Neural cell (in vitro differentiated cells): Measurements from ENCODE around the gene EPS8. TPM values are rescaled to one million over a fixed set of nuclear protein-coding genes. Genes with fewer than 3 reads are reported as not detected.

Experiments
- H2AFZ ChIP-seq: fragments of 200-600, 300-800 bp; sonication (generic), shearing (Covaris generic); 2 replicates; pipeline ENCODE4 v1.6.0; 2014; ENCODE audit warnings: low read depth, mild to moderate bottlenecking, antibody characterized with exemption, low read length, moderate library complexity
- H3F3A ChIP-seq: fragments of 200-600 bp; shearing (Covaris generic); 2 replicates; pipeline ENCODE4 v1.6.1; 2016; ENCODE audit warnings: mild to moderate bottlenecking, moderate library complexity, mixed read lengths, antibody characterized with exemption, low read length; ENCODE audit not compliant: insufficient read depth, poor library complexity, severe bottlenecking
- H3K27ac ChIP-seq: fragments of 200-600, 300-800 bp; sonication (generic), shearing (Covaris generic); 2 replicates; pipeline ENCODE4 v1.5.1; 2014; ENCODE audit warnings: mild to moderate bottlenecking, low read length, moderate library complexity
- H3K27me3 ChIP-seq: fragments of 300-800, 200-600 bp; sonication (generic), shearing (Covaris generic); 2 replicates; pipeline ENCODE4 v1.6.0; 2014; ENCODE audit warnings: mild to moderate bottlenecking, low read depth, low read length, moderate library complexity; ENCODE audit not compliant: insufficient read depth
- H3K36me3 ChIP-seq: fragments of 300-800, 200-600 bp; sonication (generic), shearing (Covaris generic); 2 replicates; pipeline ENCODE4 v1.5.1; 2014; ENCODE audit warnings: mild to moderate bottlenecking, antibody characterized with exemption, low read length, moderate library complexity; ENCODE audit not compliant: insufficient read depth
- H3K4me2 ChIP-seq: fragments of 300-800, 200-600 bp; sonication (generic), shearing (Covaris generic); 2 replicates; pipeline ENCODE4 v1.6.0; 2014; ENCODE audit warnings: mild to moderate bottlenecking, low read length
- H3K4me3 ChIP-seq: fragments of 300-800, 200-600 bp; sonication (generic), shearing (Covaris generic); 2 replicates; pipeline ENCODE4 v1.5.1; 2014; ENCODE audit warnings: mild to moderate bottlenecking, low read length, moderate library complexity
- H3K79me2 ChIP-seq: fragments of 200-600 bp; shearing (Covaris generic); replicated peaks from 2 replicates; pipeline ENCODE4 v1.6.0; 2014; ENCODE audit warnings: mild to moderate bottlenecking, low read length, moderate library complexity; ENCODE audit not compliant: insufficient read depth
- H3K9ac ChIP-seq: fragments of 300-800, 200-600 bp; sonication (generic), shearing (Covaris generic); 2 replicates; pipeline ENCODE4 v1.6.1; 2016; ENCODE audit warnings: mild to moderate bottlenecking, low read length, mixed read lengths
- H3K9me2 ChIP-seq: fragments of 200-600 bp; shearing (Covaris generic); 2 replicates; pipeline ENCODE4 v1.6.1; 2016; ENCODE audit warnings: mild to moderate bottlenecking, low read length, mixed read lengths; ENCODE audit not compliant: insufficient read depth
- H3K9me3 ChIP-seq: fragments of 200-600, 300-800 bp; sonication (generic), shearing (Covaris generic); 2 replicates; pipeline ENCODE4 v1.6.1; 2016; ENCODE audit warnings: mild to moderate bottlenecking, mixed run types, low read length, moderate library complexity, mixed read lengths
- H4K20me1 ChIP-seq: fragments of 200-600 bp; shearing (Covaris generic); 2 replicates; pipeline ENCODE4 v1.6.1; 2016; ENCODE audit warnings: mild to moderate bottlenecking, mixed run types; ENCODE audit not compliant: insufficient read depth
- EP300 ChIP-seq: fragments of 450-650 bp; conservative IDR thresholded peaks from 2 replicates; pipeline ENCODE4 v1.6.1; 2014; ENCODE audit warnings: antibody characterized with exemption, mild to moderate bottlenecking, moderate library complexity; ENCODE audit not compliant: poor library complexity, severe bottlenecking
- EZH2 ChIP-seq: fragments of 200-600, 300-800 bp; shearing (Covaris generic), sonication (generic); IDR thresholded peaks from 2 replicates; pipeline ENCODE4 v1.6.1; 2014; ENCODE audit warnings: antibody characterized with exemption, low read length, borderline replicate concordance, mild to moderate bottlenecking; ENCODE audit not compliant: insufficient read depth, poor library complexity, severe bottlenecking
- MXI1 ChIP-seq: fragments of 450-650 bp; conservative IDR thresholded peaks from 2 replicates; pipeline ENCODE4 v1.6.1; 2014; ENCODE audit warnings: antibody characterized with exemption, mild to moderate bottlenecking; ENCODE audit not compliant: poor library complexity, severe bottlenecking
- POLR2AphosphoS5 ChIP-seq: IDR thresholded peaks from 2 replicates; pipeline ENCODE4 v1.6.1; 2012
- RAD21 ChIP-seq: fragments of 450-650 bp; conservative IDR thresholded peaks from 2 replicates; pipeline ENCODE4 v1.6.1; 2014; ENCODE audit warnings: antibody characterized with exemption, mild to moderate bottlenecking, moderate library complexity
- SMC3 ChIP-seq: fragments of 450-650 bp; conservative IDR thresholded peaks from 2 replicates; pipeline ENCODE4 v1.6.1; 2014; ENCODE audit warnings: antibody characterized with exemption, mild to moderate bottlenecking, moderate library complexity; ENCODE audit not compliant: poor library complexity
- TAF1 ChIP-seq: IDR thresholded peaks from 2 replicates; pipeline ENCODE4 v1.6.1; 2012; ENCODE audit warnings: low read depth
- polyA plus RNA-seq: library from polyadenylated mRNA; depleted of rRNA; stranded (reverse); fragments of >200 nt; gene quantifications from 2 replicates; pipeline ENCODE4 v1.2.3, GENCODE V29; 2014
- TF ChIP-seq, protein P1 (sequence below): fragments of 450-650 bp; IDR thresholded peaks from 2 replicates; pipeline ENCODE4 v1.5.1; 2014; ENCODE audit warnings: antibody characterized with exemption, mild to moderate bottlenecking, moderate library complexity; ENCODE audit not compliant: poor library complexity, severe bottlenecking
- TF ChIP-seq, protein P2 (sequence below): IDR thresholded peaks from 2 replicates; pipeline ENCODE4 v1.6.1; 2012; ENCODE audit warnings: borderline replicate concordance

The EPS8 gene
- polyA plus RNA-seq, 1 donor from 2014 or later: 12.2 TPM

DNA sequence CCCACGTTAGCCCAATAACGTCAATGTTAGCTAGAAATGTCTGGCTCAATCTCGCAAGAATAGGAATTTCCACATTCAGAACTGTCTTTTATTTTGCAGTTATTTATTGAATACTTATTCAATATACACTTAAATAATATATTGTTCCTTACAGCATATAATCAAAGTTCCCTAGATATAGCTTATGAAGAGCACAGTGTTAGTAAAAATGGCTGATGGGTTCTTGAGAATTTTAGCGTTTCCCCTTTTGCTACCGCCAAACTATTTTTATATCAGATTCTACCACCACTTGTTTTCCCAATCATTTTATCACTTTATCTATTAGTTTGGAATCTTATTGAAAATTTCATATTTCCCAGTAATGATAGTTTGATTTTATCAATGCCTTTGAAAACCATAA, 12.7 kb downstream of the EPS8 start (continued):
- no peak for TF ChIP-seq EP300

DNA sequence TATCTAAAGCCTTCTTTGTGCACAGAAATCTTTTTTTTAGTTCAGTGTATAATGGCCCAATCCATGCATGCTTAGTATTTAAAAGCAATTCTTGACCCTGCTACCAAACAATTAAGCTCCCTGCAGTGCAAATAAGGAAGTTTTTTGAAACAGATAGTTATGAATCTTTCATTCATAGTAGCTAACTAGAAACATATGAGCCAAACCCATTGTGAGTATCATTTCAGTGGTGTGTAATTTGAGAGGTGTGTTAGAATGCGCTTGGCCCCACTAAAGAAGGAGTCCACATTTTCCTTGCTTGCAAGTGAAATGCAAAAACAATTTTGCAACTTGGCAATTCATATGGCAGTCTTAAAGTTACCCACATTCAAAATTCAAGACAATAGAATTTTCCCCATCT, 14.4 kb downstream of the EPS8 start:
- Histone ChIP-seq H3K36me3 (no peaks in the 10 kb centered on the region), H3F3A (no peaks in the 10 kb centered on the region), H3K9ac (no peak overlapping the region), H3K9me2 (no peaks in the 10 kb centered on the region), H2AFZ (no peak overlapping the region), H3K4me2 (no peak overlapping the region), H3K27me3 (no peaks in the 10 kb centered on the region), H4K20me1 (no peaks in the 10 kb centered on the region), H3K9me3 (no peaks in the 10 kb centered on the region), H3K27ac (no peak overlapping the region), H3K79me2 (no peaks in the 10 kb centered on the region), H3K4me3 (no peak overlapping the region)
- TF ChIP-seq EZH2: no peak
- no peak for TF ChIP-seq EP300
- TF ChIP-seq POLR2AphosphoS5: no peak
- no peak for TF ChIP-seq TAF1
- TF ChIP-seq MXI1: no peak
- TF ChIP-seq, protein P1, sequence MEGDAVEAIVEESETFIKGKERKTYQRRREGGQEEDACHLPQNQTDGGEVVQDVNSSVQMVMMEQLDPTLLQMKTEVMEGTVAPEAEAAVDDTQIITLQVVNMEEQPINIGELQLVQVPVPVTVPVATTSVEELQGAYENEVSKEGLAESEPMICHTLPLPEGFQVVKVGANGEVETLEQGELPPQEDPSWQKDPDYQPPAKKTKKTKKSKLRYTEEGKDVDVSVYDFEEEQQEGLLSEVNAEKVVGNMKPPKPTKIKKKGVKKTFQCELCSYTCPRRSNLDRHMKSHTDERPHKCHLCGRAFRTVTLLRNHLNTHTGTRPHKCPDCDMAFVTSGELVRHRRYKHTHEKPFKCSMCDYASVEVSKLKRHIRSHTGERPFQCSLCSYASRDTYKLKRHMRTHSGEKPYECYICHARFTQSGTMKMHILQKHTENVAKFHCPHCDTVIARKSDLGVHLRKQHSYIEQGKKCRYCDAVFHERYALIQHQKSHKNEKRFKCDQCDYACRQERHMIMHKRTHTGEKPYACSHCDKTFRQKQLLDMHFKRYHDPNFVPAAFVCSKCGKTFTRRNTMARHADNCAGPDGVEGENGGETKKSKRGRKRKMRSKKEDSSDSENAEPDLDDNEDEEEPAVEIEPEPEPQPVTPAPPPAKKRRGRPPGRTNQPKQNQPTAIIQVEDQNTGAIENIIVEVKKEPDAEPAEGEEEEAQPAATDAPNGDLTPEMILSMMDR: no peak
- no peak for TF ChIP-seq SMC3
- TF ChIP-seq, protein P2, sequence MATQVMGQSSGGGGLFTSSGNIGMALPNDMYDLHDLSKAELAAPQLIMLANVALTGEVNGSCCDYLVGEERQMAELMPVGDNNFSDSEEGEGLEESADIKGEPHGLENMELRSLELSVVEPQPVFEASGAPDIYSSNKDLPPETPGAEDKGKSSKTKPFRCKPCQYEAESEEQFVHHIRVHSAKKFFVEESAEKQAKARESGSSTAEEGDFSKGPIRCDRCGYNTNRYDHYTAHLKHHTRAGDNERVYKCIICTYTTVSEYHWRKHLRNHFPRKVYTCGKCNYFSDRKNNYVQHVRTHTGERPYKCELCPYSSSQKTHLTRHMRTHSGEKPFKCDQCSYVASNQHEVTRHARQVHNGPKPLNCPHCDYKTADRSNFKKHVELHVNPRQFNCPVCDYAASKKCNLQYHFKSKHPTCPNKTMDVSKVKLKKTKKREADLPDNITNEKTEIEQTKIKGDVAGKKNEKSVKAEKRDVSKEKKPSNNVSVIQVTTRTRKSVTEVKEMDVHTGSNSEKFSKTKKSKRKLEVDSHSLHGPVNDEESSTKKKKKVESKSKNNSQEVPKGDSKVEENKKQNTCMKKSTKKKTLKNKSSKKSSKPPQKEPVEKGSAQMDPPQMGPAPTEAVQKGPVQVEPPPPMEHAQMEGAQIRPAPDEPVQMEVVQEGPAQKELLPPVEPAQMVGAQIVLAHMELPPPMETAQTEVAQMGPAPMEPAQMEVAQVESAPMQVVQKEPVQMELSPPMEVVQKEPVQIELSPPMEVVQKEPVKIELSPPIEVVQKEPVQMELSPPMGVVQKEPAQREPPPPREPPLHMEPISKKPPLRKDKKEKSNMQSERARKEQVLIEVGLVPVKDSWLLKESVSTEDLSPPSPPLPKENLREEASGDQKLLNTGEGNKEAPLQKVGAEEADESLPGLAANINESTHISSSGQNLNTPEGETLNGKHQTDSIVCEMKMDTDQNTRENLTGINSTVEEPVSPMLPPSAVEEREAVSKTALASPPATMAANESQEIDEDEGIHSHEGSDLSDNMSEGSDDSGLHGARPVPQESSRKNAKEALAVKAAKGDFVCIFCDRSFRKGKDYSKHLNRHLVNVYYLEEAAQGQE: no peak
- TF ChIP-seq RAD21: no peak

DNA sequence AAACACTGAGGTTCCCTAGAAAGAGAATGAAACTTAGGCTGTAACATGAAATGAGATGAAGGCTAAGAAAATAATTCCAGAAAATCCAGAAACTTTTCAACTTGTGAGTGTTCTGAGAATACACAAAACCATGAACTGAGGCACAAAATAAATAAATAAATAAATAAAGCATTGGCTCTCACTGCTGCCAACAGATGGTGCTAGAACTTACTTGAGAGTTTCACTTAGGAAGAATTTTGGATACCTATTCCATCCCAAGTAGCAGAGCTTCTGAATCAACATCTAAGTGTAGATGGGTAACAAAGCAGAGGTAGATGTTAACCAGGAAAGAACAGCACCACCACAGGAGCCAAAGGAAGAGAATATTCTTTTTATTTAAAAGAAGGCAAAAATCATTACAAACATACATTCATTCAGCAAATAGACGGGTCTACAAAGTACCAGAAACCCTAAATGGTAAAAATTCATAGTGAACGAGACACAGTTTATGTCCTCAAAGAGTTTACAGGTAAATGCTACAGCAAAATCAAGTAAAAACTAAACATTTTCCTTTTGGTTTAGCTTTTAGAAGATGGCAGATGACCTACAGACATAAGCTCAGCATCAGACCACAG, 16.7 kb downstream of the EPS8 start:
- Histone ChIP-seq H3K9me3 (no peaks in the 10 kb centered on the region), H3K4me2 (no peak overlapping the region), H3K27ac (no peak overlapping the region), H4K20me1 (no peaks in the 10 kb centered on the region), H3K36me3 (no peaks in the 10 kb centered on the region), H3K9me2 (no peaks in the 10 kb centered on the region), H2AFZ (no peak overlapping the region), H3K27me3 (no peaks in the 10 kb centered on the region), H3F3A (no peaks in the 10 kb centered on the region), H3K4me3 (no peak overlapping the region), H3K79me2 (no peaks in the 10 kb centered on the region), H3K9ac (no peak overlapping the region)
- TF ChIP-seq RAD21: no peak
- TF ChIP-seq SMC3: no peak
- TF ChIP-seq, protein P1: no peak
- no peak for TF ChIP-seq TAF1
- no peak for TF ChIP-seq MXI1
- TF ChIP-seq POLR2AphosphoS5: no peak
- TF ChIP-seq EP300: no peak
- TF ChIP-seq, protein P2: no peak
- no peak for TF ChIP-seq EZH2
